HepG2 (cell line): Measurements from ENCODE around the gene ZNF230. TPM values are rescaled to one million over a fixed set of nuclear protein-coding genes. Genes with fewer than 3 reads are reported as not detected.
A peak's percentile ranks its signal among the peaks of the same experiment; 100 is the strongest.

ENCODE experiments used
- AGO2 ChIP-seq: fragments of 200-400 bp; formaldehyde crosslinking; optimal IDR thresholded peaks from 2 replicates; pipeline ENCODE3; 2017; ENCODE audit warnings: mild to moderate bottlenecking, low read depth, low read length, moderate library complexity
- HNRNPK ChIP-seq: fragments of 200-400 bp; formaldehyde crosslinking; IDR thresholded peaks from 2 replicates; pipeline ENCODE4 v1.6.1; 2018; ENCODE audit warnings: low read length, low read depth, moderate library complexity, mild to moderate bottlenecking; ENCODE audit not compliant: poor library complexity, severe bottlenecking
- JDP2 ChIP-seq: sonication (generic); formaldehyde crosslinking; IDR thresholded peaks from 2 replicates; pipeline ENCODE4 v1.8.1; 2022; ENCODE audit warnings: missing genetic modification reagents, borderline replicate concordance
- MATR3 ChIP-seq: sonication (generic); formaldehyde crosslinking; IDR thresholded peaks from 2 replicates; pipeline ENCODE4 v1.4.0; 2020; ENCODE audit warnings: missing genetic modification reagents
- MAZ ChIP-seq, 2 experiments: sonication (generic) in 1 of 2; formaldehyde crosslinking in 1 of 2; IDR thresholded peaks; 2 replicates each; pipeline versions ENCODE4 v1.5.0 to v1.6.1; 2012 to 2020; ENCODE audit warnings: low read depth in 2 of 2, mild to moderate bottlenecking in 2 of 2, borderline replicate concordance in 1 of 2, improper control_type of control experiment in 1 of 2, low read length in 1 of 2, missing genetic modification reagents in 1 of 2, moderate library complexity in 1 of 2
- NRL ChIP-seq: sonication (generic); formaldehyde crosslinking; IDR thresholded peaks from 2 replicates; pipeline ENCODE4 v1.5.0; 2020; ENCODE audit warnings: missing genetic modification reagents, mild to moderate bottlenecking, moderate library complexity, borderline replicate concordance
- PITX1 ChIP-seq: sonication (generic); formaldehyde crosslinking; IDR thresholded peaks from 2 replicates; pipeline ENCODE4 v1.5.1; 2020; ENCODE audit warnings: mild to moderate bottlenecking, missing genetic modification reagents
- RAD51 ChIP-seq: fragments of 450-650 bp; IDR thresholded peaks from 2 replicates; pipeline ENCODE4 v1.6.1; 2016; ENCODE audit warnings: borderline replicate concordance
- RFXANK ChIP-seq: IDR thresholded peaks from 2 replicates; pipeline ENCODE4 v1.6.1; 2016
- SAFB2 ChIP-seq: sonication (generic); formaldehyde crosslinking; IDR thresholded peaks from 2 replicates; pipeline ENCODE4 v1.5.1; 2020; ENCODE audit warnings: missing genetic modification reagents, low read depth, mild to moderate bottlenecking, borderline replicate concordance
- SMYD3 ChIP-seq: sonication (generic); formaldehyde crosslinking; IDR thresholded peaks from 2 replicates; pipeline ENCODE4 v1.8.1; 2023; ENCODE audit warnings: mild to moderate bottlenecking, missing genetic modification reagents
- STAT5B ChIP-seq: sonication (generic); formaldehyde crosslinking; IDR thresholded peaks from 2 replicates; pipeline ENCODE4 v1.4.0; 2020; ENCODE audit warnings: missing genetic modification reagents
- TBX3 ChIP-seq: fragments of 450-650 bp; IDR thresholded peaks from 2 replicates; pipeline ENCODE4 v1.6.1; 2017; ENCODE audit warnings: antibody characterized with exemption, mild to moderate bottlenecking, inconsistent platforms, borderline replicate concordance
- XRCC5 ChIP-seq: fragments of 200-400 bp; formaldehyde crosslinking; optimal IDR thresholded peaks from 2 replicates; pipeline ENCODE3; 2017; ENCODE audit warnings: mild to moderate bottlenecking, low read length
- ZKSCAN8 ChIP-seq: IDR thresholded peaks from 2 replicates; pipeline ENCODE4 v1.6.1; 2016; ENCODE audit warnings: borderline replicate concordance, missing genetic modification reagents, missing compliant biosample characterization
- ZNF510 ChIP-seq: sonication (generic); formaldehyde crosslinking; IDR thresholded peaks from 2 replicates; pipeline ENCODE4 v1.4.0; 2020; ENCODE audit warnings: low read depth, mild to moderate bottlenecking, missing genetic modification reagents
- ZNF543 ChIP-seq: sonication (generic); formaldehyde crosslinking; IDR thresholded peaks from 2 replicates; pipeline ENCODE4 v1.4.0; 2020; ENCODE audit warnings: mild to moderate bottlenecking, missing genetic modification reagents
- ZNF724P ChIP-seq: sonication (generic); formaldehyde crosslinking; IDR thresholded peaks from 2 replicates; pipeline ENCODE4 v1.8.0; 2022; ENCODE audit warnings: missing genetic modification reagents, borderline replicate concordance
- ZNF781 ChIP-seq: sonication (generic); formaldehyde crosslinking; IDR thresholded peaks from 2 replicates; pipeline ENCODE4 v1.5.1; 2020; ENCODE audit warnings: borderline replicate concordance, mild to moderate bottlenecking, missing genetic modification reagents; ENCODE audit errors: not compliant biosample characterization
- polyA plus RNA-seq, 8 experiments: library from polyadenylated mRNA; depleted of rRNA in 3 of 8; stranded (reverse) in 7 of 8; unstranded in 1 of 8; fragments of >200 nt; fragmentation: Illumina TruSeq in 4 of 8; extraction: Trizol in 4 of 8; gene quantifications; 2 replicates each; pipeline versions ENCODE4 v1.2.1 to v1.2.3, GENCODE V29; 2011 to 2016; ENCODE audit warnings: low read depth in 4 of 8, missing spikeins in 1 of 8, mixed read lengths in 1 of 8; ENCODE audit not compliant: insufficient read depth in 1 of 8
- total RNA-seq, 5 experiments: library from RNA; depleted of rRNA; stranded (reverse); fragments of >200 nt; fragmentation: Illumina TruSeq; extraction: Trizol; gene quantifications; 2 replicates each; pipeline ENCODE4 v1.2.3, GENCODE V29; 2016; ENCODE audit warnings: low read depth in 1 of 5
- TF ChIP-seq, protein P1 (sequence below): sonication (generic); formaldehyde crosslinking; IDR thresholded peaks from 2 replicates; pipeline ENCODE4 v1.8.0; 2022; ENCODE audit warnings: mild to moderate bottlenecking, missing genetic modification reagents, moderate library complexity
- TF ChIP-seq, protein P2 (sequence below): sonication (generic); formaldehyde crosslinking; IDR thresholded peaks from 2 replicates; pipeline ENCODE4 v1.4.0; 2020; ENCODE audit warnings: mild to moderate bottlenecking, missing genetic modification reagents
- TF ChIP-seq, protein P3 (sequence below), 2 experiments: IDR thresholded peaks; 2 replicates each; pipeline ENCODE4 v1.6.1; 2011 to 2012; ENCODE audit warnings: low read length in 2 of 2, borderline replicate concordance in 1 of 2, low read depth in 1 of 2, mild to moderate bottlenecking in 1 of 2, moderate library complexity in 1 of 2
- TF ChIP-seq, protein P4 (sequence below): sonication (generic); formaldehyde crosslinking; IDR thresholded peaks from 2 replicates; pipeline ENCODE4 v1.4.0; 2020; ENCODE audit warnings: missing genetic modification reagents, borderline replicate concordance

Gene ZNF230
- total and polyA plus RNA-seq, 2 of the 13 experiments (the other 11 are each of a cell fraction or from before 2014, with no cell fraction given) = 2.4 to 5.5 TPM

DNA sequence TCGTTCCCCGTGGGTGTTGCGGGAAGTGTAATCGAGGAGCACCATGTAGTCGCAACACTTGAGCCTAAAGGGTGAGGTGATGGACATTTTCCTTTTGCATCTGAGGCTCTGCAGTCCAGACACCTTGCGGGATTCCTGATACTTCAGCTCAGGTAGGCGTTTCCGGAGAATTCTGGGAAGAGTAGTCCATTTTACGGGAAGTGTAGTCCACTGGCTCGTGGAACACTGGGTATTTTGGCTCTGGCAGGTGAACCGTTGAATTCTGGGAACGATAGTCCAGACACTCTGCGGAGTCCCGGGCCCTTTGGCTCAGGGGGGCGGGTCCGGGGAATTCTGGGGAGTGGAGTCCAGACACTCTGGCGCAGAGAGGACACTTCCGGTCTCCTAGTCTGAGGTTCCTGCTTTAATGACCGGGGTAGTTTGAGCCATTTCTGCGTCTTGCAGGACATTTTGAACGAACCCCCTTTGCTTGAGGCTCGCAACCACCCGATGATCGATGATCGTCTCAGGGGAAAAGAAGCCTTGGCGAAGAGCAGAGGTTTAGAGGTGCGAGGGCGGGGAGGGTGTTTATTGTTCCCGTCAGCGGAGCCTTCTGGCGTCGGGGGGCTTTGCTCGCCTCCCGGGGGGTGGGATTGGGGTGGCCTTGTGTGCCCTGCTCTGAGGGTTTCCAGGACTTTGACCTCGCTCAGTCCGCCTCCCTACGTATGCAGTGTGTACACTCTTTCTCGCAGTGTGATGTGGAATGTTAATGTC is 49.1 kb downstream of the ZNF230 start, which contains the start of gene ZNF223 (continued):
- no peak for TF ChIP-seq ZNF781 (CRISPR knock-in tag)
- no peak for TF ChIP-seq STAT5B (CRISPR knock-in tag)
- TF ChIP-seq RFXANK (CRISPR knock-in tag) = no peak
- no peak for TF ChIP-seq NRL (CRISPR knock-in tag)
- no peak for TF ChIP-seq TBX3
- TF ChIP-seq ZKSCAN8 (CRISPR knock-in tag) = peak; percentile 32; the same call in 1 of the 2 replicates
- TF ChIP-seq, protein P1, sequence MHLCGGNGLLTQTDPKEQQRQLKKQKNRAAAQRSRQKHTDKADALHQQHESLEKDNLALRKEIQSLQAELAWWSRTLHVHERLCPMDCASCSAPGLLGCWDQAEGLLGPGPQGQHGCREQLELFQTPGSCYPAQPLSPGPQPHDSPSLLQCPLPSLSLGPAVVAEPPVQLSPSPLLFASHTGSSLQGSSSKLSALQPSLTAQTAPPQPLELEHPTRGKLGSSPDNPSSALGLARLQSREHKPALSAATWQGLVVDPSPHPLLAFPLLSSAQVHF (CRISPR knock-in tag) = no peak
- no peak for TF ChIP-seq AGO2
- TF ChIP-seq PITX1 = no peak
- peak; percentile 61; the same call in 1 of the 2 replicates for TF ChIP-seq MAZ (IDR thresholded peaks at IDR 0.05; ENCODE audit: borderline replicate concordance, low read depth, low read length)
- TF ChIP-seq MAZ (CRISPR knock-in tag; IDR thresholded peaks at IDR 0.05; ENCODE audit: low read depth) = no peak; the same call in 1 of the 2 replicates
- no peak for TF ChIP-seq ZNF724P (CRISPR knock-in tag)
- TF ChIP-seq SAFB2 (CRISPR knock-in tag) = no peak
- TF ChIP-seq ZNF510 (CRISPR knock-in tag) = 0 out of 2 replicates have a peak, but pooled peaks have one; percentile 52
- TF ChIP-seq, protein P2, sequence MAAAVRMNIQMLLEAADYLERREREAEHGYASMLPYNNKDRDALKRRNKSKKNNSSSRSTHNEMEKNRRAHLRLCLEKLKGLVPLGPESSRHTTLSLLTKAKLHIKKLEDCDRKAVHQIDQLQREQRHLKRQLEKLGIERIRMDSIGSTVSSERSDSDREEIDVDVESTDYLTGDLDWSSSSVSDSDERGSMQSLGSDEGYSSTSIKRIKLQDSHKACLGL (CRISPR knock-in tag) = no peak
- no peak for TF ChIP-seq MATR3 (CRISPR knock-in tag)
- TF ChIP-seq ZNF543 = peak; percentile 58; the same call in 1 of the 2 replicates
- no peak for TF ChIP-seq SMYD3 (CRISPR knock-in tag)
- TF ChIP-seq XRCC5 = peak; percentile 28
- no peak for TF ChIP-seq RAD51
- TF ChIP-seq, protein P3, sequence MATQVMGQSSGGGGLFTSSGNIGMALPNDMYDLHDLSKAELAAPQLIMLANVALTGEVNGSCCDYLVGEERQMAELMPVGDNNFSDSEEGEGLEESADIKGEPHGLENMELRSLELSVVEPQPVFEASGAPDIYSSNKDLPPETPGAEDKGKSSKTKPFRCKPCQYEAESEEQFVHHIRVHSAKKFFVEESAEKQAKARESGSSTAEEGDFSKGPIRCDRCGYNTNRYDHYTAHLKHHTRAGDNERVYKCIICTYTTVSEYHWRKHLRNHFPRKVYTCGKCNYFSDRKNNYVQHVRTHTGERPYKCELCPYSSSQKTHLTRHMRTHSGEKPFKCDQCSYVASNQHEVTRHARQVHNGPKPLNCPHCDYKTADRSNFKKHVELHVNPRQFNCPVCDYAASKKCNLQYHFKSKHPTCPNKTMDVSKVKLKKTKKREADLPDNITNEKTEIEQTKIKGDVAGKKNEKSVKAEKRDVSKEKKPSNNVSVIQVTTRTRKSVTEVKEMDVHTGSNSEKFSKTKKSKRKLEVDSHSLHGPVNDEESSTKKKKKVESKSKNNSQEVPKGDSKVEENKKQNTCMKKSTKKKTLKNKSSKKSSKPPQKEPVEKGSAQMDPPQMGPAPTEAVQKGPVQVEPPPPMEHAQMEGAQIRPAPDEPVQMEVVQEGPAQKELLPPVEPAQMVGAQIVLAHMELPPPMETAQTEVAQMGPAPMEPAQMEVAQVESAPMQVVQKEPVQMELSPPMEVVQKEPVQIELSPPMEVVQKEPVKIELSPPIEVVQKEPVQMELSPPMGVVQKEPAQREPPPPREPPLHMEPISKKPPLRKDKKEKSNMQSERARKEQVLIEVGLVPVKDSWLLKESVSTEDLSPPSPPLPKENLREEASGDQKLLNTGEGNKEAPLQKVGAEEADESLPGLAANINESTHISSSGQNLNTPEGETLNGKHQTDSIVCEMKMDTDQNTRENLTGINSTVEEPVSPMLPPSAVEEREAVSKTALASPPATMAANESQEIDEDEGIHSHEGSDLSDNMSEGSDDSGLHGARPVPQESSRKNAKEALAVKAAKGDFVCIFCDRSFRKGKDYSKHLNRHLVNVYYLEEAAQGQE (IDR thresholded peaks at IDR 0.05; ENCODE audit: borderline replicate concordance in 1 of 2, low read depth in 1 of 2, low read length in 2 of 2) = no peak
- TF ChIP-seq JDP2 (CRISPR knock-in tag) = no peak
- no peak for TF ChIP-seq HNRNPK
- TF ChIP-seq, protein P4, sequence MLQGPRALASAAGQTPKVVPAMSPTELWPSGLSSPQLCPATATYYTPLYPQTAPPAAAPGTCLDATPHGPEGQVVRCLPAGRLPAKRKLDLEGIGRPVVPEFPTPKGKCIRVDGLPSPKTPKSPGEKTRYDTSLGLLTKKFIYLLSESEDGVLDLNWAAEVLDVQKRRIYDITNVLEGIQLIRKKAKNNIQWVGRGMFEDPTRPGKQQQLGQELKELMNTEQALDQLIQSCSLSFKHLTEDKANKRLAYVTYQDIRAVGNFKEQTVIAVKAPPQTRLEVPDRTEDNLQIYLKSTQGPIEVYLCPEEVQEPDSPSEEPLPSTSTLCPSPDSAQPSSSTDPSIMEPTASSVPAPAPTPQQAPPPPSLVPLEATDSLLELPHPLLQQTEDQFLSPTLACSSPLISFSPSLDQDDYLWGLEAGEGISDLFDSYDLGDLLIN (CRISPR knock-in tag) = no peak
